ENCODE data around the gene COL6A2.
"Not testable (repeated sequence)": the region's sequence is repeated elsewhere in the genome, so short reads cannot be mapped to it uniquely, and the experiment has no call there.

Gene COL6A2

GRCh38 chr21:46154955-46155513 lies 57.1 kb downstream of the COL6A2 start:
- DNase-seq (ENCODE audit: low read depth in 1 of 2, low spot score in 1 of 2), result no peak

GRCh38 chr21:46155514-46156377 lies 57.8 kb downstream of the COL6A2 start, which contains the start of gene FTCD:
TSS of gene FTCD (minus strand) at chr21:46155579. CDS start at chr21:46155523, 56 bp downstream.
- no peak for DNase-seq (ENCODE audit: low read depth in 1 of 2, low spot score in 1 of 2)

- no peak for DNase-seq (ENCODE audit: low read depth in 1 of 2, low spot score in 1 of 2)
These were observed 58.4 kb downstream of the COL6A2 start for GRCh38 chr21:46156378-46156645.

- no peak for DNase-seq (ENCODE audit: low read depth in 1 of 2, low spot score in 1 of 2)
These were observed 58.8 kb downstream of the COL6A2 start for GRCh38 chr21:46156678-46157077.

- DNase-seq (ENCODE audit: low read depth in 1 of 2, low spot score in 1 of 2), result no peak
These were observed 59.6 kb downstream of the COL6A2 start for GRCh38 chr21:46157396-46157986.

GRCh38 chr21:46157987-46158451 lies 60.1 kb downstream of the COL6A2 start:
- no peak for DNase-seq (ENCODE audit: low read depth in 1 of 2, low spot score in 1 of 2)

GRCh38 chr21:46158666-46159300 lies 60.9 kb downstream of the COL6A2 start:
- no peak for DNase-seq (ENCODE audit: low read depth in 1 of 2, low spot score in 1 of 2)

GRCh38 chr21:46159390-46159789 lies 61.5 kb downstream of the COL6A2 start:
- no peak for DNase-seq (ENCODE audit: low read depth in 1 of 2, low spot score in 1 of 2)

- no peak for DNase-seq (ENCODE audit: low read depth in 1 of 2, low spot score in 1 of 2)
These were observed 62.1 kb downstream of the COL6A2 start for GRCh38 chr21:46159841-46160656.

GRCh38 chr21:46160657-46160906 lies 62.7 kb downstream of the COL6A2 start:
- no peak for DNase-seq (ENCODE audit: low read depth in 1 of 2, low spot score in 1 of 2)

- no peak for DNase-seq (ENCODE audit: low read depth in 1 of 2, low spot score in 1 of 2)
These were observed 63.2 kb downstream of the COL6A2 start for GRCh38 chr21:46160907-46161632.

- no peak for DNase-seq (ENCODE audit: low read depth in 1 of 2, low spot score in 1 of 2)
These were observed 64.0 kb downstream of the COL6A2 start for GRCh38 chr21:46161633-46162592.

GRCh38 chr21:46163380-46163779 lies 65.5 kb downstream of the COL6A2 start:
- DNase-seq (ENCODE audit: low read depth in 1 of 2, low spot score in 1 of 2), result no peak

- no peak for DNase-seq (ENCODE audit: low read depth in 1 of 2, low spot score in 1 of 2)
These were observed 67.2 kb downstream of the COL6A2 start for GRCh38 chr21:46165098-46165497.

- DNase-seq (ENCODE audit: low read depth in 1 of 2, low spot score in 1 of 2), result no peak
These were observed 70.3 kb downstream of the COL6A2 start for GRCh38 chr21:46168238-46168637.

- no peak for DNase-seq (ENCODE audit: low read depth in 1 of 2, low spot score in 1 of 2)
These were observed 70.9 kb downstream of the COL6A2 start for GRCh38 chr21:46168659-46169386.

GRCh38 chr21:46170436-46171193 lies 72.7 kb downstream of the COL6A2 start:
- DNase-seq (ENCODE audit: low read depth in 1 of 2, low spot score in 1 of 2), result not testable (repeated sequence)

- DNase-seq (ENCODE audit: low read depth in 1 of 2, low spot score in 1 of 2), result no peak
These were observed 73.7 kb downstream of the COL6A2 start for GRCh38 chr21:46171585-46171984.

All from activated CD4-positive, alpha-beta T cell treated with anti-CD3 and anti-CD28 coated beads, Interleukin-2, amount 50 U/mL, for 24 hours (primary cell).